Ishikawa (cell line): ENCODE results near the gene IMPG1.

Experiments used
- CREB1 ChIP-seq: IDR thresholded peaks from 2 replicates; pipeline ENCODE4 v1.6.1; 2012; ENCODE audit warnings: low read depth
- EGR1 ChIP-seq: IDR thresholded peaks from 2 replicates; pipeline ENCODE4 v1.6.1; 2012
- EP300 ChIP-seq: IDR thresholded peaks from 2 replicates; pipeline ENCODE4 v1.6.1; 2012; ENCODE audit warnings: borderline replicate concordance
- NFIC ChIP-seq: IDR thresholded peaks from 2 replicates; pipeline ENCODE4 v1.6.1; 2012
- RAD21 ChIP-seq: IDR thresholded peaks from 2 replicates; pipeline ENCODE4 v1.6.1; 2012; ENCODE audit warnings: low read depth
- REST ChIP-seq: IDR thresholded peaks from 2 replicates; pipeline ENCODE4 v1.6.1; 2012; ENCODE audit warnings: low read depth, mild to moderate bottlenecking
- TAF1 ChIP-seq: IDR thresholded peaks from 2 replicates; pipeline ENCODE4 v1.6.1; 2012; ENCODE audit warnings: low read depth, mild to moderate bottlenecking
- TCF12 ChIP-seq: IDR thresholded peaks from 2 replicates; pipeline ENCODE4 v1.6.1; 2012; ENCODE audit warnings: low read depth
- TEAD4 ChIP-seq: IDR thresholded peaks from 2 replicates; pipeline ENCODE4 v1.6.1; 2012
- TF ChIP-seq, protein P1 (sequence below): IDR thresholded peaks from 2 replicates; pipeline ENCODE4 v1.6.1; 2012

DNA sequence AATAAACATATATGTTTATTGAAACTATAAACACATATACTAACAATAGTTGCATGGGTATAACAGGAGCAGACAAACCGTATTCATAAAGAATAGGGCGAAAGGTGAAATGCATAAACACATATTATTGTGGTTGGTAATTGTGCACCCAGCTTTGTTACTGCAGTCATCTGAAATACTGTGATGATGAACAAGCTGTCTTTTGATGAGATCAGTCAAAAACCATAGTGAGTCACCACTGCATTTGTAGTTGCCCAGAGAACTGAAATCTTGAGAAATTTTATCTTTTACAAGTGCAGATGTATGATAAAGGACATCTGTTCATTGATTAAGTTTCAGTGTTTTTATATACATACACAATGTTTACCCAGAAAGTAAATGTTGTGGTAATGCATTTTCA, 189.7 kb downstream of the IMPG1 start:
- TF ChIP-seq EP300: no peak
- TF ChIP-seq, protein P1, sequence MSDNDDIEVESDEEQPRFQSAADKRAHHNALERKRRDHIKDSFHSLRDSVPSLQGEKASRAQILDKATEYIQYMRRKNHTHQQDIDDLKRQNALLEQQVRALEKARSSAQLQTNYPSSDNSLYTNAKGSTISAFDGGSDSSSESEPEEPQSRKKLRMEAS: no peak
- no peak for TF ChIP-seq TEAD4
- TF ChIP-seq TCF12: no peak
- TF ChIP-seq CREB1: no peak
- no peak for TF ChIP-seq RAD21
- no peak for TF ChIP-seq REST
- no peak for TF ChIP-seq NFIC
- no peak for TF ChIP-seq EGR1
- no peak for TF ChIP-seq TAF1
